SHP77 treated with DMSO at 0.1 percent for 48 hours (cell line): ENCODE measurements around the gene C15orf40.
"Not testable (repeated sequence)": the region's sequence is repeated elsewhere in the genome, so short reads cannot be mapped to it uniquely, and the experiment has no call there.

Experiments
- DNase-seq: peaks from one replicate; lab custom pipeline; 2025; lab: John Stamatoyannopoulos, UW

C15orf40 gene

GRCh38 chr15:83011271-83012075 is at the start of gene C15orf40:
C15orf40 (minus strand) TSS chr15:83011639; CDS start chr15:83011607, 32 bp downstream.
- peak; percentile 53 for DNase-seq

GRCh38 chr15:83057696-83058376 is 46.4 kb upstream of the C15orf40 start:
- DNase-seq: no peak

- no peak for DNase-seq
These were observed 45.6 kb upstream of the C15orf40 start for GRCh38 chr15:83057002-83057401.

- no peak for DNase-seq
These were observed 41.7 kb upstream of the C15orf40 start for GRCh38 chr15:83053151-83053550.

- no peak for DNase-seq
These were observed 35.2 kb upstream of the C15orf40 start for GRCh38 chr15:83046558-83047127.

GRCh38 chr15:83044156-83044555 is 32.7 kb upstream of the C15orf40 start:
- no peak for DNase-seq

GRCh38 chr15:83039206-83039605 is 27.8 kb upstream of the C15orf40 start:
- no peak for DNase-seq

GRCh38 chr15:83036253-83036652 is 24.8 kb upstream of the C15orf40 start:
- no peak for DNase-seq

GRCh38 chr15:83031234-83031633 is 19.8 kb upstream of the C15orf40 start:
- DNase-seq: not testable (repeated sequence)

- no peak for DNase-seq
These were observed 18.6 kb upstream of the C15orf40 start for GRCh38 chr15:83030021-83030420.

- DNase-seq: no peak
These were observed 7.0 kb upstream of the C15orf40 start for GRCh38 chr15:83018436-83018835.

- no peak for DNase-seq
These were observed 5.5 kb upstream of the C15orf40 start for GRCh38 chr15:83016906-83017305.

- no peak for DNase-seq
These were observed 3.9 kb upstream of the C15orf40 start for GRCh38 chr15:83015361-83015760.

GRCh38 chr15:83014205-83014653 is 2.8 kb upstream of the C15orf40 start:
- DNase-seq: no peak

GRCh38 chr15:83012636-83013035 is 1.2 kb upstream of the C15orf40 start:
- DNase-seq: no peak

- DNase-seq: no peak
These were observed 612 bp upstream of the C15orf40 start for GRCh38 chr15:83012076-83012426.

- DNase-seq: peak; percentile 29
These were observed 649 bp downstream of the C15orf40 start for GRCh38 chr15:83010709-83011270.

- DNase-seq: not testable (repeated sequence)
These were observed 10.8 kb downstream of the C15orf40 start for GRCh38 chr15:83000672-83001031.

- DNase-seq: peak; percentile 21
These were observed 11.4 kb downstream of the C15orf40 start for GRCh38 chr15:82999905-83000671.

- DNase-seq: no peak
These were observed 12.0 kb downstream of the C15orf40 start for GRCh38 chr15:82999426-82999825.

GRCh38 chr15:82995938-82996337 is 15.5 kb downstream of the C15orf40 start:
- DNase-seq: no peak

- no peak for DNase-seq
These were observed 16.4 kb downstream of the C15orf40 start for GRCh38 chr15:82995076-82995475.
